Progenitor cell of endocrine pancreas (in vitro differentiated cells): ENCODE results near the gene MTAP. TPM values are rescaled to one million over a fixed set of nuclear protein-coding genes. Genes with fewer than 3 reads are reported as not detected.

ENCODE experiments used
- DNase-seq: peaks from one replicate; pipeline ENCODE4 v3.0.0; 2021; ENCODE audit warnings: low spot score; ENCODE audit not compliant: unreplicated experiment
- H3K27ac Mint-ChIP-seq: 2 replicates; pipeline ENCODE4 v1.8.0; 2021; ENCODE audit warnings: mild to moderate bottlenecking, moderate library complexity, mixed read lengths
- H3K27me3 Mint-ChIP-seq: 2 replicates; pipeline ENCODE4 v1.8.0; 2021; ENCODE audit warnings: mixed read lengths
- H3K36me3 Mint-ChIP-seq: 2 replicates; pipeline ENCODE4 v1.8.0; 2022; ENCODE audit warnings: mixed read lengths; ENCODE audit not compliant: insufficient read depth
- H3K4me1 Mint-ChIP-seq: 2 replicates; pipeline ENCODE4 v1.8.0; 2021; ENCODE audit warnings: low read depth, mixed read lengths
- H3K4me3 Mint-ChIP-seq: 2 replicates; pipeline ENCODE4 v1.8.0; 2021; ENCODE audit warnings: low read depth, mild to moderate bottlenecking, moderate library complexity, mixed read lengths
- H3K9me3 Mint-ChIP-seq: 2 replicates; pipeline ENCODE4 v1.8.0; 2021; ENCODE audit warnings: low read depth, mixed read lengths
- total RNA-seq: library from RNA; stranded (reverse); gene quantifications from 2 replicates; pipeline ENCODE4 v1.2.1, GENCODE V29; 2021
- TF ChIP-seq, protein P1 (sequence below): fragments of 200-600 bp; sonication (generic); IDR thresholded peaks from one replicate; pipeline ENCODE4 v1.5.0; 2021; ENCODE audit warnings: antibody characterized with exemption, mild to moderate bottlenecking; ENCODE audit not compliant: unreplicated experiment

Gene MTAP
- total RNA-seq, 1 donor from 2014 or later, result 73.4 TPM

DNA sequence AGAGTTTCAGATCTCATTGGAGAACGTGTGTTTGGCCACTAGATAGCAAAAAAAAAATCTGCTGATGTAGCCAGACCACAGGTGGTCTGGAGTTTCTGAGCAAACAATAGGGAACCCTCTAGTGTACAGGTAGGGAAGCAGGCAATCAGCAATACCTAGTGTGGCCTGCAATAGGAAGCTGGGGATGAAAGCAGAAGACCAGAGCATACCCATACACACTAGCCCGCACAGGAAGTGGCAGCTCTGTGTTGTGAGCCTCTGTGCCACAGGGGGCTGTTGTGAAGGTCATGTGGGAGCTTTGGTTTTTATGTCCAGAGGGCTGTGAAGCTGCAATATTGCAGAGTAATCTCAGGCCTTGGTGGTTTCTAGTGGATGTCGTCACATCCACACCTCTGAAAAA lies 81.2 kb downstream of the MTAP start:
- no peak overlapping the region for H3K4me3 Mint-ChIP-seq
- H3K4me1 Mint-ChIP-seq, result no peaks in the 10 kb centered on the region
- H3K36me3 Mint-ChIP-seq, result peaks cover 65% of the 10 kb centered on the region
- no peaks in the 10 kb centered on the region for H3K27me3 Mint-ChIP-seq
- TF ChIP-seq, protein P1, sequence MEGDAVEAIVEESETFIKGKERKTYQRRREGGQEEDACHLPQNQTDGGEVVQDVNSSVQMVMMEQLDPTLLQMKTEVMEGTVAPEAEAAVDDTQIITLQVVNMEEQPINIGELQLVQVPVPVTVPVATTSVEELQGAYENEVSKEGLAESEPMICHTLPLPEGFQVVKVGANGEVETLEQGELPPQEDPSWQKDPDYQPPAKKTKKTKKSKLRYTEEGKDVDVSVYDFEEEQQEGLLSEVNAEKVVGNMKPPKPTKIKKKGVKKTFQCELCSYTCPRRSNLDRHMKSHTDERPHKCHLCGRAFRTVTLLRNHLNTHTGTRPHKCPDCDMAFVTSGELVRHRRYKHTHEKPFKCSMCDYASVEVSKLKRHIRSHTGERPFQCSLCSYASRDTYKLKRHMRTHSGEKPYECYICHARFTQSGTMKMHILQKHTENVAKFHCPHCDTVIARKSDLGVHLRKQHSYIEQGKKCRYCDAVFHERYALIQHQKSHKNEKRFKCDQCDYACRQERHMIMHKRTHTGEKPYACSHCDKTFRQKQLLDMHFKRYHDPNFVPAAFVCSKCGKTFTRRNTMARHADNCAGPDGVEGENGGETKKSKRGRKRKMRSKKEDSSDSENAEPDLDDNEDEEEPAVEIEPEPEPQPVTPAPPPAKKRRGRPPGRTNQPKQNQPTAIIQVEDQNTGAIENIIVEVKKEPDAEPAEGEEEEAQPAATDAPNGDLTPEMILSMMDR, result no peak
- no peak overlapping the region for H3K27ac Mint-ChIP-seq
- peaks cover 60% of the 10 kb centered on the region for H3K9me3 Mint-ChIP-seq
- DNase-seq, result no peak

DNA sequence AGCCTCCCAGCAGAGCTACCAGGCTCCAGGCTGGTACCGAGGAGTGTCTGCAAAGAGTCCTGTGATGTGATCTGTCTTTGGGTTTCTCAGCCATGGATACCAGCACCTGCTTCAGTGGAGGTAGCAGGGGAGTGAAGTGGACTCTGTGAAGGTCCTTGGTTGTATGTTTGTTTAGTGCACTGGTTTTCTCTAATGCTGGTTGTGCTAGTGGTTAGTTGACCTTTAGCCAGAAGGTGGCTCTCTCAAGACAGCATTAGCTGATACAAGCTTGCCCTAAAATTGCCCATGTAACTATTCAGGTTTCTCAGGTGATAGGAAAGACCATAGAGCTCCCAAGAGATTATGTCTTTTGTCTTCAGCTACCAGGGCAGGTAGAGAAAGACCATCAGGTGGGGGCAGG lies 87.2 kb downstream of the MTAP start:
- Mint-ChIP-seq H3K9me3 (peaks cover 78% of the 10 kb centered on the region), H3K27ac (no peak overlapping the region), H3K36me3 (peaks cover 84% of the 10 kb centered on the region), H3K27me3 (no peaks in the 10 kb centered on the region), H3K4me3 (no peak overlapping the region), H3K4me1 (no peaks in the 10 kb centered on the region)
- no peak for DNase-seq
- TF ChIP-seq, protein P1, result no peak

DNA sequence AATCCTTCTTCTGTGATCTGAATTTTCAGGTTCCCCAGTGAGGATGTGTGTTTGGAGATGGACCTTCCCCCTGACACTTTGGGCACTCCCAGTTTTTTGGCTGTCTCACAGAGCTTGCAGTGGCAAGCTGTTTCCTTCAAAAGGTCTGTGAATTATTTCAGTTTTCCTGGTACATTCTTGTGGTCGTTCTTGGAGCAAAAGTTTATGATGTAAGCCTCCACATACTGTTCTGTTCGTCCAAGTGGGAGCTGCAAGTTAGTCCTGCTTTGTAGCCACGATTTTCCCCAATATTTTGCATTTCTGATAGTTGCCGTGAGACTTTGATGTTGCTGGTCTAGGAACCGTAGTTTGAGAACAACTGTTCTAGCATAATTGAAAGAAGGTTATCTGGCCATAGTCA lies 88.3 kb downstream of the MTAP start:
- peak overlapping the region; percentile 16 for H3K27ac Mint-ChIP-seq
- H3K36me3 Mint-ChIP-seq, result peaks cover 86% of the 10 kb centered on the region
- TF ChIP-seq, protein P1, result no peak

DNA sequence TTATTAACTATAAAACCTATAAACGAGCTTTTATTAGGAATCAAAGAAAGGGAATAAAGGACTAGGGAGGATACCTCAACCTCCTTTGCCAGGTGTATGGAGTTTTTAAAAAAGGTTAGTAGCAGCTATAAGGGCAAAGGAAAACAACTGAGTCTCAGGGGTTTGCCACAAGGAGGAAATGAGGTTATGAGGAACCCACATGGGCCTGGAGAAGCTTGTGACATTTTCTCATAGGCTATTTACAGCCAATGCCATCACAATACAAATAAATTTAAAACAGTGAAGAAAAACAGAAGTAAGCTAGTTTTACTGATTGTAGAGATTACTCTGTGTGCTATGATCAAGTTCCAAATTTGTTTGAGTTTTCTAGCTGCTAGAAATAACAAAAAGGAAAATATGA lies 99.1 kb downstream of the MTAP start:
- no peak for DNase-seq
- Mint-ChIP-seq H3K9me3 (peaks cover 49% of the 10 kb centered on the region), H3K4me3 (no peak overlapping the region), H3K27ac (no peak overlapping the region), H3K27me3 (no peaks in the 10 kb centered on the region), H3K4me1 (no peaks in the 10 kb centered on the region), H3K36me3 (peaks cover 42% of the 10 kb centered on the region)
- TF ChIP-seq, protein P1, result no peak

More for the DNA sequence above, 88.3 kb downstream of the MTAP start:
- H3K9me3 Mint-ChIP-seq, result peaks cover 79% of the 10 kb centered on the region
- no peaks in the 10 kb centered on the region for H3K4me1 Mint-ChIP-seq
- no peaks in the 10 kb centered on the region for H3K27me3 Mint-ChIP-seq
- H3K4me3 Mint-ChIP-seq, result no peak overlapping the region
- DNase-seq, result no peak

DNA sequence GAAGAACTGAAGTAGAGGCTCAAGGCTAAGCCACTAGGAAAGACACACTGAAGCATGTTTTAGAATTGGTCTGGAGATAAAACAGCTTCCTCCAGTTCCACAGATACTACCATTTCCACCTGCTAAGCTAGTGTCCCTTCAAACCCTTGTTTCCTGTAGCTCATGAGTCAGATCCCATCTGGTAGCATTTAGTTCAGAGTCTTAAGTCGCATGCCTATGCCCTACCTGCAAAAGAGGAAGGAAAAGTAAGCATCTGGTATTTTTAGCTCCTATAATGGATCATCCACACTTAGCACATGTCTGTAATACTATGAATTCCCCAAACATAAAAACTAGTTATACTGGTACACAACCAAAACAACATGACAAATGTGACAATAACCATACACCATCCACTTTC lies 99.7 kb downstream of the MTAP start:
- TF ChIP-seq, protein P1, result no peak
- H3K27me3 Mint-ChIP-seq, result no peaks in the 10 kb centered on the region
- no peak for DNase-seq
- peaks cover 45% of the 10 kb centered on the region for H3K9me3 Mint-ChIP-seq
- no peaks in the 10 kb centered on the region for H3K4me1 Mint-ChIP-seq
- H3K4me3 Mint-ChIP-seq, result no peak overlapping the region
- H3K36me3 Mint-ChIP-seq, result peaks cover 45% of the 10 kb centered on the region
- H3K27ac Mint-ChIP-seq, result no peak overlapping the region
